GM23338 (cell line): ENCODE data around the gene SMIM45.
A peak's percentile ranks its signal among the peaks of the same experiment; 100 is the strongest.

Experiments
- ATAC-seq: fragments of 200-7000 bp; cut with Tn5 transposase; 3 replicates; pipeline ENCODE4 v1.9.1; 2020
- DNase-seq: peaks from one replicate; pipeline ENCODE4 v3.0.0-alpha.2; 2015; ENCODE audit warnings: low spot score
- H2AFZ ChIP-seq: fragments of 200-600 bp; sonication (generic); 2 replicates; pipeline ENCODE4 v1.8.0; 2016; ENCODE audit warnings: antibody characterized with exemption, mild to moderate bottlenecking, moderate library complexity
- H3F3A ChIP-seq: fragments of 200-600 bp; sonication (generic); replicated peaks from 2 replicates; pipeline ENCODE4 v1.8.0; 2017; ENCODE audit warnings: antibody characterized with exemption, mixed run types, low read depth
- H3K27ac ChIP-seq: fragments of 200-600 bp; sonication (generic); 2 replicates; pipeline ENCODE4 v1.6.1; 2016; ENCODE audit warnings: low read depth
- H3K27me3 ChIP-seq: fragments of 200-600 bp; sonication (generic); 2 replicates; pipeline ENCODE4 v1.8.0; 2016; ENCODE audit warnings: mild to moderate bottlenecking, mixed run types, moderate library complexity; ENCODE audit not compliant: insufficient read depth
- H3K36me3 ChIP-seq: fragments of 200-600 bp; sonication (generic); 2 replicates; pipeline ENCODE4 v1.8.0; 2016; ENCODE audit warnings: mild to moderate bottlenecking; ENCODE audit not compliant: insufficient read depth
- H3K4me1 ChIP-seq: fragments of 200-600 bp; sonication (generic); 2 replicates; pipeline ENCODE4 v1.8.0; 2016; ENCODE audit warnings: mild to moderate bottlenecking, moderate library complexity; ENCODE audit not compliant: insufficient read depth
- H3K4me2 ChIP-seq: fragments of 200-600 bp; sonication (generic); 2 replicates; pipeline ENCODE4 v1.7.1; 2017; ENCODE audit warnings: mixed run types
- H3K4me3 ChIP-seq: fragments of 200-600 bp; sonication (generic); 2 replicates; pipeline ENCODE4 v1.6.1; 2016; ENCODE audit warnings: mixed run types
- H3K79me2 ChIP-seq: fragments of 200-600 bp; sonication (generic); replicated peaks from 2 replicates; pipeline ENCODE4 v1.8.0; 2017; ENCODE audit warnings: mild to moderate bottlenecking; ENCODE audit not compliant: insufficient read depth
- H3K9me2 ChIP-seq: fragments of 200-600 bp; sonication (generic); 2 replicates; pipeline ENCODE4 v1.8.0; 2017; ENCODE audit not compliant: insufficient read depth
- H4K20me1 ChIP-seq: fragments of 200-600 bp; sonication (generic); replicated peaks from 2 replicates; pipeline ENCODE4 v1.8.0; 2017; ENCODE audit warnings: mild to moderate bottlenecking; ENCODE audit not compliant: insufficient read depth
- H3K27ac Mint-ChIP-seq: 2 replicates; pipeline ENCODE4 v1.8.0; 2020; ENCODE audit warnings: inconsistent platforms, mild to moderate bottlenecking, moderate library complexity, mixed read lengths
- H3K27me3 Mint-ChIP-seq: 3 replicates; pipeline ENCODE4 v1.8.0; 2022; ENCODE audit warnings: low read depth, mild to moderate bottlenecking, moderate library complexity, mixed read lengths, inconsistent platforms; ENCODE audit not compliant: insufficient read depth, poor library complexity
- H3K36me3 Mint-ChIP-seq: 3 replicates; pipeline ENCODE4 v1.8.0; 2021; ENCODE audit warnings: low read depth, mild to moderate bottlenecking, inconsistent platforms, moderate library complexity, mixed read lengths
- H3K4me1 Mint-ChIP-seq: 3 replicates; pipeline ENCODE4 v1.8.0; 2020; ENCODE audit warnings: mild to moderate bottlenecking, inconsistent platforms, mixed read lengths
- H3K4me3 Mint-ChIP-seq: 3 replicates; pipeline ENCODE4 v1.8.0; 2021; ENCODE audit warnings: moderate library complexity, mild to moderate bottlenecking, inconsistent platforms, mixed read lengths
- H3K9me3 Mint-ChIP-seq: 3 replicates; pipeline ENCODE4 v1.8.0; 2020; ENCODE audit warnings: moderate library complexity, mild to moderate bottlenecking, inconsistent platforms, mixed read lengths
- CREB1 ChIP-seq: fragments of 250-450 bp; sonication (Bioruptor Pico); IDR thresholded peaks from 2 replicates; pipeline ENCODE4 v1.5.0; 2020; ENCODE audit warnings: low read depth, mild to moderate bottlenecking, moderate library complexity
- EZH2 ChIP-seq: fragments of 200-600 bp; sonication (generic); IDR thresholded peaks from one replicate; pipeline ENCODE4 v1.8.0; 2017; ENCODE audit warnings: antibody characterized with exemption, mild to moderate bottlenecking, low read depth; ENCODE audit not compliant: unreplicated experiment
- JUNB ChIP-seq: IDR thresholded peaks from one replicate; pipeline ENCODE4 v1.6.1; 2016; ENCODE audit warnings: antibody characterized with exemption; ENCODE audit not compliant: unreplicated experiment
- STAT1 ChIP-seq: IDR thresholded peaks from one replicate; pipeline ENCODE4 v1.6.1; 2016; ENCODE audit warnings: antibody characterized with exemption; ENCODE audit not compliant: unreplicated experiment
- ZNF114 ChIP-seq: fragments of 250-450 bp; sonication (Bioruptor Pico); IDR thresholded peaks from 2 replicates; pipeline ENCODE4 v1.5.0; 2020; ENCODE audit warnings: mild to moderate bottlenecking, moderate library complexity
- TF ChIP-seq, protein P1 (sequence below): fragments of 250-450 bp; sonication (Bioruptor Pico); IDR thresholded peaks from 2 replicates; pipeline ENCODE4 v1.5.0; 2020; ENCODE audit warnings: mild to moderate bottlenecking, moderate library complexity
- TF ChIP-seq, protein P2 (sequence below): IDR thresholded peaks from one replicate; pipeline ENCODE4 v1.6.1; 2018; ENCODE audit warnings: antibody characterized with exemption; ENCODE audit not compliant: unreplicated experiment
- TF ChIP-seq, protein P3 (sequence below), 2 experiments: fragments of 200-600 bp in 1 of 2; sonication (generic) in 1 of 2; conservative IDR thresholded peaks; 2 replicates each; pipeline versions ENCODE4 v1.5.1 to v1.6.1; 2016 to 2017; ENCODE audit warnings: antibody characterized with exemption in 2 of 2, low read depth in 2 of 2, mild to moderate bottlenecking in 2 of 2, moderate library complexity in 1 of 2

SMIM45 gene

DNA sequence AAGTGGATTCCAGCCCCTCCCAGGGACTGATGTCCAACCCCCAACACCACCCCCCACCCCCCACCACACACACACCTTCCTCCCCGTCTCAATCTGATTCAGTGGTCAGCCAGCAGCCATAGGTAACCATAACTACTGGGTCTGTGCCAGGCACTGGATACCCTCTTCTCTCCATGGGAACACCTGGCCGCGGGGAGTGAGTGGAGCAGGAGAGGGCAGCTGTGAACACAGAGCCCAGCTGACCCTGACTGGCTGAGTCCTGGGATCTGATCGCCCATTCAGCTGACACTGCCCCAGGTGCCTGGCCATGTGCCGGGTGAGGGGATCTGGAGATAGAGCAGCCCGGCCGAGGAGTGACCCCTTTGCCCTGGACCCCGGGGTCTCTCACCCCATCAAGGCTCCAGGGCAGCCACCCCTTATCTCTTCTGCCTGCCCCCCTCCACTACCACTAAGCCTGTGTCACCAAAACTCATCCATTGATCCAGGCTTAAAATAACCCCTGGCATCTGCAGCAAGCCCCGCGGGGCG lies 34.5 kb upstream of the SMIM45 start (continued):
- TF ChIP-seq, protein P1, sequence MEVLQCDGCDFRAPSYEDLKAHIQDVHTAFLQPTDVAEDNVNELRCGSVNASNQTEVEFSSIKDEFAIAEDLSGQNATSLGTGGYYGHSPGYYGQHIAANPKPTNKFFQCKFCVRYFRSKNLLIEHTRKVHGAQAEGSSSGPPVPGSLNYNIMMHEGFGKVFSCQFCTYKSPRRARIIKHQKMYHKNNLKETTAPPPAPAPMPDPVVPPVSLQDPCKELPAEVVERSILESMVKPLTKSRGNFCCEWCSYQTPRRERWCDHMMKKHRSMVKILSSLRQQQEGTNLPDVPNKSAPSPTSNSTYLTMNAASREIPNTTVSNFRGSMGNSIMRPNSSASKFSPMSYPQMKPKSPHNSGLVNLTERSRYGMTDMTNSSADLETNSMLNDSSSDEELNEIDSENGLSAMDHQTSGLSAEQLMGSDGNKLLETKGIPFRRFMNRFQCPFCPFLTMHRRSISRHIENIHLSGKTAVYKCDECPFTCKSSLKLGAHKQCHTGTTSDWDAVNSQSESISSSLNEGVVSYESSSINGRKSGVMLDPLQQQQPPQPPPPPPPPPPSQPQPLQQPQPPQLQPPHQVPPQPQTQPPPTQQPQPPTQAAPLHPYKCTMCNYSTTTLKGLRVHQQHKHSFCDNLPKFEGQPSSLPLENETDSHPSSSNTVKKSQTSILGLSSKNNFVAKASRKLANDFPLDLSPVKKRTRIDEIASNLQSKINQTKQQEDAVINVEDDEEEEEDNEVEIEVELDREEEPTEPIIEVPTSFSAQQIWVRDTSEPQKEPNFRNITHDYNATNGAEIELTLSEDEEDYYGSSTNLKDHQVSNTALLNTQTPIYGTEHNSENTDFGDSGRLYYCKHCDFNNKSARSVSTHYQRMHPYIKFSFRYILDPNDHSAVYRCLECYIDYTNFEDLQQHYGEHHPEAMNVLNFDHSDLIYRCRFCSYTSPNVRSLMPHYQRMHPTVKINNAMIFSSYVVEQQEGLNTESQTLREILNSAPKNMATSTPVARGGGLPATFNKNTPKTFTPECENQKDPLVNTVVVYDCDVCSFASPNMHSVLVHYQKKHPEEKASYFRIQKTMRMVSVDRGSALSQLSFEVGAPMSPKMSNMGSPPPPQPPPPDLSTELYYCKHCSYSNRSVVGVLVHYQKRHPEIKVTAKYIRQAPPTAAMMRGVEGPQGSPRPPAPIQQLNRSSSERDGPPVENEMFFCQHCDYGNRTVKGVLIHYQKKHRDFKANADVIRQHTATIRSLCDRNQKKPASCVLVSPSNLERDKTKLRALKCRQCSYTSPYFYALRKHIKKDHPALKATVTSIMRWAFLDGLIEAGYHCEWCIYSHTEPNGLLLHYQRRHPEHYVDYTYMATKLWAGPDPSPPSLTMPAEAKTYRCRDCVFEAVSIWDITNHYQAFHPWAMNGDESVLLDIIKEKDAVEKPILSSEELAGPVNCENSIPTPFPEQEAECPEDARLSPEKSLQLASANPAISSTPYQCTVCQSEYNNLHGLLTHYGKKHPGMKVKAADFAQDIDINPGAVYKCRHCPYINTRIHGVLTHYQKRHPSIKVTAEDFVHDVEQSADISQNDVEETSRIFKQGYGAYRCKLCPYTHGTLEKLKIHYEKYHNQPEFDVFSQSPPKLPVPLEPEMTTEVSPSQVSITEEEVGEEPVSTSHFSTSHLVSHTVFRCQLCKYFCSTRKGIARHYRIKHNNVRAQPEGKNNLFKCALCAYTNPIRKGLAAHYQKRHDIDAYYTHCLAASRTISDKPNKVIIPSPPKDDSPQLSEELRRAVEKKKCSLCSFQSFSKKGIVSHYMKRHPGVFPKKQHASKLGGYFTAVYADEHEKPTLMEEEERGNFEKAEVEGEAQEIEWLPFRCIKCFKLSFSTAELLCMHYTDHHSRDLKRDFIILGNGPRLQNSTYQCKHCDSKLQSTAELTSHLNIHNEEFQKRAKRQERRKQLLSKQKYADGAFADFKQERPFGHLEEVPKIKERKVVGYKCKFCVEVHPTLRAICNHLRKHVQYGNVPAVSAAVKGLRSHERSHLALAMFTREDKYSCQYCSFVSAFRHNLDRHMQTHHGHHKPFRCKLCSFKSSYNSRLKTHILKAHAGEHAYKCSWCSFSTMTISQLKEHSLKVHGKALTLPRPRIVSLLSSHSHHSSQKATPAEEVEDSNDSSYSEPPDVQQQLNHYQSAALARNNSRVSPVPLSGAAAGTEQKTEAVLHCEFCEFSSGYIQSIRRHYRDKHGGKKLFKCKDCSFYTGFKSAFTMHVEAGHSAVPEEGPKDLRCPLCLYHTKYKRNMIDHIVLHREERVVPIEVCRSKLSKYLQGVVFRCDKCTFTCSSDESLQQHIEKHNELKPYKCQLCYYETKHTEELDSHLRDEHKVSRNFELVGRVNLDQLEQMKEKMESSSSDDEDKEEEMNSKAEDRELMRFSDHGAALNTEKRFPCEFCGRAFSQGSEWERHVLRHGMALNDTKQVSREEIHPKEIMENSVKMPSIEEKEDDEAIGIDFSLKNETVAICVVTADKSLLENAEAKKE (CRISPR knock-in tag): no peak
- TF ChIP-seq JUNB: no peak
- no peak for TF ChIP-seq ZNF114 (CRISPR knock-in tag)

DNA sequence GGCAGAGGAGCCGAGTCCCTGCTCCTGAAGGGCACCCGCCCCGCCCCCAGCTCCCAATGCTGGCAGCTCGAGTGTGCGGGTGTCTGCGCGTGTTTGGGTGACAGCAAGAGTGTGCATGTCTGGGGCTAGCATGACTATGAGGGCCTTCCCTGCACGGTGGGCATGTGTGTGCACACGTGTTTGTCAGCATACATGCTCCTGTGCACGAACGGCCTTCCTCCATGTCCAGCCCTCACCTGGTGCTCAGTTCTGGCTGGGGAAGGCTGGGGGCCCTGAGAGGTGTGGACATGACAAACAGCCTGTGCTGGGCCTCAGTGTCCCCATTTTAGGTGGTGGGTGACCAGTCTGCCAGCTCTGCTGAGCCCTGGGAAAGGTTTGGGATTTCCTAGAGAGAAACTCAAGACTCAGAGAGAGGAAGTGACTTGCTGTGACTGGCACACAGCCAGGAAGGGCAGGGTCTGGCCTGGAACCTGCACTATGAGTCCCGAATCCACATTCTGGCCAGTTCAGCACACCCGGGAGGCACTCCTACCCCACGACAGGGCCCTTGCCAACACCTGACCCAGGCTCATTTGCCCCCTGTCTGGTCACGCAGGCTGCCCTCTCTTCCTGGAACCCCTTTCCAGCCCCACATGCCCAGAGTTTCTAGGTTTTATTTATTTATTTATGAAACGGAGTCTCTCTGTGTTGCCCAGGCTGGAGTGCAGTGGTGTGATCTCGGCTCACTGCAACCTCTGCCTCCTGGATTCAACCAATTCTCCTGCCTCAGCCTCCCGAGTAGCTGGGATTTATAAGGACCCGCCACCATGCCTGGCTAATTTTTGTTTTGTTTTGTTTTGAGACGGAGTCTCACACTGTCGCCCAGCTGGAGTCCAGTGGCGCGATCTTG lies 33.8 kb upstream of the SMIM45 start:
- peaks cover 28% of the 10 kb centered on the region; the same call in 1 of the 2 replicates for H3K4me1 ChIP-seq
- H4K20me1 ChIP-seq: peaks cover 3% of the 10 kb centered on the region
- H3K4me3 ChIP-seq: no peak overlapping the region
- H2AFZ ChIP-seq: no peak overlapping the region
- no peak for DNase-seq
- Mint-ChIP-seq H3K4me1 (peaks cover 10% of the 10 kb centered on the region; the same call in 2 of the 3 replicates), H3K36me3 (no peaks in the 10 kb centered on the region; the same call in 2 of the 3 replicates), H3K4me3 (peak overlapping the region; percentile 70), H3K9me3 (no peaks in the 10 kb centered on the region), H3K27me3 (peaks cover 71% of the 10 kb centered on the region), H3K27ac (no peak overlapping the region)
- no peaks in the 10 kb centered on the region for H3K79me2 ChIP-seq
- H3K27me3 ChIP-seq: peaks cover 92% of the 10 kb centered on the region
- 0 out of 2 replicates have a peak, but pooled peaks cover 4% of the 10 kb centered on the region for H3F3A ChIP-seq
- no peak for ATAC-seq
- H3K27ac ChIP-seq: no peak overlapping the region
- no peaks in the 10 kb centered on the region for H3K9me2 ChIP-seq
- TF ChIP-seq, protein P2, sequence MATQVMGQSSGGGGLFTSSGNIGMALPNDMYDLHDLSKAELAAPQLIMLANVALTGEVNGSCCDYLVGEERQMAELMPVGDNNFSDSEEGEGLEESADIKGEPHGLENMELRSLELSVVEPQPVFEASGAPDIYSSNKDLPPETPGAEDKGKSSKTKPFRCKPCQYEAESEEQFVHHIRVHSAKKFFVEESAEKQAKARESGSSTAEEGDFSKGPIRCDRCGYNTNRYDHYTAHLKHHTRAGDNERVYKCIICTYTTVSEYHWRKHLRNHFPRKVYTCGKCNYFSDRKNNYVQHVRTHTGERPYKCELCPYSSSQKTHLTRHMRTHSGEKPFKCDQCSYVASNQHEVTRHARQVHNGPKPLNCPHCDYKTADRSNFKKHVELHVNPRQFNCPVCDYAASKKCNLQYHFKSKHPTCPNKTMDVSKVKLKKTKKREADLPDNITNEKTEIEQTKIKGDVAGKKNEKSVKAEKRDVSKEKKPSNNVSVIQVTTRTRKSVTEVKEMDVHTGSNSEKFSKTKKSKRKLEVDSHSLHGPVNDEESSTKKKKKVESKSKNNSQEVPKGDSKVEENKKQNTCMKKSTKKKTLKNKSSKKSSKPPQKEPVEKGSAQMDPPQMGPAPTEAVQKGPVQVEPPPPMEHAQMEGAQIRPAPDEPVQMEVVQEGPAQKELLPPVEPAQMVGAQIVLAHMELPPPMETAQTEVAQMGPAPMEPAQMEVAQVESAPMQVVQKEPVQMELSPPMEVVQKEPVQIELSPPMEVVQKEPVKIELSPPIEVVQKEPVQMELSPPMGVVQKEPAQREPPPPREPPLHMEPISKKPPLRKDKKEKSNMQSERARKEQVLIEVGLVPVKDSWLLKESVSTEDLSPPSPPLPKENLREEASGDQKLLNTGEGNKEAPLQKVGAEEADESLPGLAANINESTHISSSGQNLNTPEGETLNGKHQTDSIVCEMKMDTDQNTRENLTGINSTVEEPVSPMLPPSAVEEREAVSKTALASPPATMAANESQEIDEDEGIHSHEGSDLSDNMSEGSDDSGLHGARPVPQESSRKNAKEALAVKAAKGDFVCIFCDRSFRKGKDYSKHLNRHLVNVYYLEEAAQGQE: no peak
- TF ChIP-seq EZH2 (peak; percentile 35), STAT1 (no peak), JUNB (no peak), CREB1 (CRISPR knock-in tag) (no peak)
- TF ChIP-seq, protein P3, sequence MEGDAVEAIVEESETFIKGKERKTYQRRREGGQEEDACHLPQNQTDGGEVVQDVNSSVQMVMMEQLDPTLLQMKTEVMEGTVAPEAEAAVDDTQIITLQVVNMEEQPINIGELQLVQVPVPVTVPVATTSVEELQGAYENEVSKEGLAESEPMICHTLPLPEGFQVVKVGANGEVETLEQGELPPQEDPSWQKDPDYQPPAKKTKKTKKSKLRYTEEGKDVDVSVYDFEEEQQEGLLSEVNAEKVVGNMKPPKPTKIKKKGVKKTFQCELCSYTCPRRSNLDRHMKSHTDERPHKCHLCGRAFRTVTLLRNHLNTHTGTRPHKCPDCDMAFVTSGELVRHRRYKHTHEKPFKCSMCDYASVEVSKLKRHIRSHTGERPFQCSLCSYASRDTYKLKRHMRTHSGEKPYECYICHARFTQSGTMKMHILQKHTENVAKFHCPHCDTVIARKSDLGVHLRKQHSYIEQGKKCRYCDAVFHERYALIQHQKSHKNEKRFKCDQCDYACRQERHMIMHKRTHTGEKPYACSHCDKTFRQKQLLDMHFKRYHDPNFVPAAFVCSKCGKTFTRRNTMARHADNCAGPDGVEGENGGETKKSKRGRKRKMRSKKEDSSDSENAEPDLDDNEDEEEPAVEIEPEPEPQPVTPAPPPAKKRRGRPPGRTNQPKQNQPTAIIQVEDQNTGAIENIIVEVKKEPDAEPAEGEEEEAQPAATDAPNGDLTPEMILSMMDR (conservative IDR thresholded peaks at IDR 0.05; ENCODE audit: low read depth in 2 of 2): no peak
- no peaks in the 10 kb centered on the region for H3K36me3 ChIP-seq
- no peak overlapping the region for H3K4me2 ChIP-seq
